IPS-15b (cell line): ENCODE measurements around the gene BCAP31.
"Not testable (repeated sequence)": the region's sequence is repeated elsewhere in the genome, so short reads cannot be mapped to it uniquely, and the experiment has no call there.

Experiments used
- H3K27me3 ChIP-seq: one replicate; pipeline ENCODE4 v1.6.1; 2013; ENCODE audit warnings: low read length; ENCODE audit not compliant: control insufficient read depth, insufficient read depth
- H3K36me3 ChIP-seq: one replicate; pipeline ENCODE4 v1.6.1; 2013; ENCODE audit warnings: low read length; ENCODE audit not compliant: control insufficient read depth, insufficient read depth
- H3K4me1 ChIP-seq: one replicate; pipeline ENCODE4 v1.6.1; 2013; ENCODE audit warnings: mild to moderate bottlenecking, low read length; ENCODE audit not compliant: control insufficient read depth, insufficient read depth
- H3K4me3 ChIP-seq: one replicate; pipeline ENCODE4 v1.5.1; 2013; ENCODE audit warnings: low read depth, low read length
- H3K9ac ChIP-seq: one replicate; pipeline ENCODE4 v1.6.1; 2013; ENCODE audit warnings: low read depth, mild to moderate bottlenecking, low read length
- H3K9me3 ChIP-seq: one replicate; pipeline ENCODE4 v1.6.1; 2013; ENCODE audit warnings: mild to moderate bottlenecking, low read length; ENCODE audit not compliant: control insufficient read depth, insufficient read depth

BCAP31 gene

GRCh38 chrX:153738056-153738605, 13.9 kb upstream of the BCAP31 start:
- no peaks in the 10 kb centered on the region for H3K27me3 ChIP-seq
- peaks cover 4% of the 10 kb centered on the region for H3K4me1 ChIP-seq
- no peak overlapping the region for H3K4me3 ChIP-seq
- peaks cover 6% of the 10 kb centered on the region for H3K36me3 ChIP-seq
- H3K9me3 ChIP-seq = no peaks in the 10 kb centered on the region
- H3K9ac ChIP-seq = no peak overlapping the region

- Histone ChIP-seq H3K9ac (no peak overlapping the region), H3K9me3 (no peaks in the 10 kb centered on the region), H3K4me1 (peaks cover 4% of the 10 kb centered on the region), H3K4me3 (no peak overlapping the region), H3K36me3 (peaks cover 6% of the 10 kb centered on the region), H3K27me3 (no peaks in the 10 kb centered on the region)
Measured at GRCh38 chrX:153736871-153737441, 12.8 kb upstream of the BCAP31 start.

GRCh38 chrX:153736071-153736820, 12.1 kb upstream of the BCAP31 start:
- no peak overlapping the region for H3K4me3 ChIP-seq
- H3K27me3 ChIP-seq = no peaks in the 10 kb centered on the region
- H3K9me3 ChIP-seq = no peaks in the 10 kb centered on the region
- H3K36me3 ChIP-seq = peaks cover 6% of the 10 kb centered on the region
- no peak overlapping the region for H3K9ac ChIP-seq
- peaks cover 4% of the 10 kb centered on the region for H3K4me1 ChIP-seq

GRCh38 chrX:153735274-153735673, 11.1 kb upstream of the BCAP31 start:
- Histone ChIP-seq H3K36me3 (peaks cover 6% of the 10 kb centered on the region), H3K9me3 (no peaks in the 10 kb centered on the region), H3K9ac (no peak overlapping the region), H3K4me1 (peaks cover 4% of the 10 kb centered on the region), H3K4me3 (no peak overlapping the region), H3K27me3 (no peaks in the 10 kb centered on the region)

- H3K27me3 ChIP-seq = no peaks in the 10 kb centered on the region
- H3K9ac ChIP-seq = no peak overlapping the region
- H3K9me3 ChIP-seq = no peaks in the 10 kb centered on the region
- peaks cover 6% of the 10 kb centered on the region for H3K36me3 ChIP-seq
- H3K4me3 ChIP-seq = no peak overlapping the region
- H3K4me1 ChIP-seq = peaks cover 4% of the 10 kb centered on the region
Measured at GRCh38 chrX:153734871-153735270, 10.7 kb upstream of the BCAP31 start.

GRCh38 chrX:153733651-153734240, 9.6 kb upstream of the BCAP31 start:
- H3K9me3 ChIP-seq = no peaks in the 10 kb centered on the region
- peaks cover 4% of the 10 kb centered on the region for H3K4me1 ChIP-seq
- H3K27me3 ChIP-seq = no peaks in the 10 kb centered on the region
- no peak overlapping the region for H3K4me3 ChIP-seq
- H3K9ac ChIP-seq = no peak overlapping the region
- peaks cover 3% of the 10 kb centered on the region for H3K36me3 ChIP-seq

- peaks cover 4% of the 10 kb centered on the region for H3K4me1 ChIP-seq
- H3K9ac ChIP-seq = no peak overlapping the region
- H3K36me3 ChIP-seq = peaks cover 3% of the 10 kb centered on the region
- H3K4me3 ChIP-seq = no peak overlapping the region
- H3K27me3 ChIP-seq = no peaks in the 10 kb centered on the region
- H3K9me3 ChIP-seq = no peaks in the 10 kb centered on the region
Measured at GRCh38 chrX:153732401-153732800, 8.2 kb upstream of the BCAP31 start.

- H3K4me1 ChIP-seq = peaks cover 4% of the 10 kb centered on the region
- no peak overlapping the region for H3K9ac ChIP-seq
- H3K9me3 ChIP-seq = no peaks in the 10 kb centered on the region
Measured at GRCh38 chrX:153731845-153732215, 7.6 kb upstream of the BCAP31 start.

GRCh38 chrX:153731117-153731844, 7.1 kb upstream of the BCAP31 start:
- Histone ChIP-seq H3K9ac (no peak overlapping the region), H3K9me3 (no peaks in the 10 kb centered on the region), H3K4me1 (peaks cover 4% of the 10 kb centered on the region), H3K4me3 (no peak overlapping the region), H3K36me3 (peaks cover 3% of the 10 kb centered on the region), H3K27me3 (no peaks in the 10 kb centered on the region)

More at GRCh38 chrX:153731845-153732215, 7.6 kb upstream of the BCAP31 start:
- Histone ChIP-seq H3K4me3 (no peak overlapping the region), H3K27me3 (no peaks in the 10 kb centered on the region), H3K36me3 (peaks cover 3% of the 10 kb centered on the region)

- H3K4me1 ChIP-seq, H3K4me3 ChIP-seq, H3K9ac ChIP-seq, H3K9me3 ChIP-seq, H3K27me3 ChIP-seq, H3K36me3 ChIP-seq: not testable (repeated sequence)
Measured at GRCh38 chrX:153730115-153730514, 5.9 kb upstream of the BCAP31 start.

- Histone ChIP-seq H3K36me3 (peaks cover 3% of the 10 kb centered on the region), H3K4me1 (no peaks in the 10 kb centered on the region), H3K4me3 (no peak overlapping the region), H3K9ac (no peak overlapping the region), H3K27me3 (no peaks in the 10 kb centered on the region), H3K9me3 (no peaks in the 10 kb centered on the region)
Measured at GRCh38 chrX:153728951-153729631, 4.9 kb upstream of the BCAP31 start.
